ENCODE results near the gene TBC1D30. TPM values are rescaled to one million over a fixed set of nuclear protein-coding genes. Genes with fewer than 3 reads are reported as not detected.

TBC1D30 gene
- total and polyA plus RNA-seq, 2 donors from 2014 or later = 4.2 to 8.7 TPM

DNA sequence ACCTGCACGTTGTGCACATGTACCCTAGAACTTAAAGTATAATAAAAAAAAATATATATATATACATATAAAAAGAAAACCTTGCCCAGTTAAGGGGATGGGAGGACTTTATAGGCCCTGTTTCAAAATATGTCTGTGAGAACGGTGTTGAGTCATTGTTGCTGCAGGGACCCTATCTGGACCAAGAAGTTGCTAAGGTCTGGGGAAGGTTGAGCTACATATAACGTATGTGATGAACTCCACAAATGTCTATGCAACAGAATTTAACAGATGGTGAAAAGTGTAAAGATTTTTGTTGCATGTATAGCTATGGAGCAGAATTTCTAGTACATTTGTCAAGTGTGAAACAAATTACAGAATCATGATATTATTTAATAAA is 59.7 kb downstream of the TBC1D30 start:
- intact Hi-C loops (cut with DNase I) = no loop called here
- FAIRE-seq = no peak

DNA sequence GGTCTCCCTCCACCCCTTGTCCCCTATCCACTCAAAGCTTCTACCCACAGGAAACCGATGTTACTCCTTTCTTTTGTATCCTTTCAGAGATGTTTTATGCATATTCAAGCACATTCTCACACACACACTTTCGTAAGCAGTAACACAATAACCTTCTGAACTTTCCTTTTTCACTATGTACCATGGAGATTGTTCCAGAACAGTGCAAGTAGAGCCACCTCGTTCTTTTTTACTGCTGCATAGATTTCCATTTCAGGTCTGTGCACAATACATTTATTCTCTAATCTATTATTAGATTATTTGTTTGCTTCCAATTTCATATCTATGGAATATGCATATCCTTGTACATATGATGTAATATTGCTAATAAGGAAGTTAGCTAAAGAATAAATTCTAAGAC is 60.3 kb downstream of the TBC1D30 start:
- Histone ChIP-seq H3K4me1 (ENCODE audit: control insufficient read depth in 2 of 3, insufficient read depth in 2 of 3, low read depth in 1 of 3, low read length in 3 of 3) (no peaks in the 10 kb centered on the region), H3K27me3 (ENCODE audit: control insufficient read depth, insufficient read depth, low read length) (no peaks in the 10 kb centered on the region), H3K4me3 (ENCODE audit: low read length in 3 of 3) (no peak overlapping the region), H3K9me3 (ENCODE audit: control insufficient read depth in 2 of 3, insufficient read depth in 1 of 3, low read length in 3 of 3) (no peaks in the 10 kb centered on the region), H3K36me3 (ENCODE audit: control insufficient read depth in 2 of 3, insufficient read depth in 3 of 3, low read length in 3 of 3) (no peaks in the 10 kb centered on the region), H3K9ac (ENCODE audit: low read length in 3 of 3) (no peak overlapping the region), H3K27ac (ENCODE audit: low read depth in 2 of 2, low read length in 2 of 2) (no peak overlapping the region)
- DNase-seq = no peak
- FAIRE-seq = no peak
- TF ChIP-seq, protein P1, sequence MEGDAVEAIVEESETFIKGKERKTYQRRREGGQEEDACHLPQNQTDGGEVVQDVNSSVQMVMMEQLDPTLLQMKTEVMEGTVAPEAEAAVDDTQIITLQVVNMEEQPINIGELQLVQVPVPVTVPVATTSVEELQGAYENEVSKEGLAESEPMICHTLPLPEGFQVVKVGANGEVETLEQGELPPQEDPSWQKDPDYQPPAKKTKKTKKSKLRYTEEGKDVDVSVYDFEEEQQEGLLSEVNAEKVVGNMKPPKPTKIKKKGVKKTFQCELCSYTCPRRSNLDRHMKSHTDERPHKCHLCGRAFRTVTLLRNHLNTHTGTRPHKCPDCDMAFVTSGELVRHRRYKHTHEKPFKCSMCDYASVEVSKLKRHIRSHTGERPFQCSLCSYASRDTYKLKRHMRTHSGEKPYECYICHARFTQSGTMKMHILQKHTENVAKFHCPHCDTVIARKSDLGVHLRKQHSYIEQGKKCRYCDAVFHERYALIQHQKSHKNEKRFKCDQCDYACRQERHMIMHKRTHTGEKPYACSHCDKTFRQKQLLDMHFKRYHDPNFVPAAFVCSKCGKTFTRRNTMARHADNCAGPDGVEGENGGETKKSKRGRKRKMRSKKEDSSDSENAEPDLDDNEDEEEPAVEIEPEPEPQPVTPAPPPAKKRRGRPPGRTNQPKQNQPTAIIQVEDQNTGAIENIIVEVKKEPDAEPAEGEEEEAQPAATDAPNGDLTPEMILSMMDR (IDR thresholded peaks at IDR 0.05; ENCODE audit: borderline replicate concordance, extremely low read depth, insufficient read depth) = no peak
- intact Hi-C loops (cut with DNase I) = no loop called here

More for the DNA sequence above, 59.7 kb downstream of the TBC1D30 start:
- H3K36me3 ChIP-seq (ENCODE audit: control insufficient read depth in 2 of 3, insufficient read depth in 3 of 3, low read length in 3 of 3) = no peaks in the 10 kb centered on the region
- no peak overlapping the region for H3K9ac ChIP-seq (ENCODE audit: low read length in 3 of 3)
- no peak overlapping the region for H3K27ac ChIP-seq (ENCODE audit: low read depth in 2 of 2, low read length in 2 of 2)
- no peaks in the 10 kb centered on the region for H3K9me3 ChIP-seq (ENCODE audit: control insufficient read depth in 2 of 3, insufficient read depth in 1 of 3, low read length in 3 of 3)
- H3K27me3 ChIP-seq (ENCODE audit: control insufficient read depth, insufficient read depth, low read length) = no peaks in the 10 kb centered on the region
- no peaks in the 10 kb centered on the region for H3K4me1 ChIP-seq (ENCODE audit: control insufficient read depth in 2 of 3, insufficient read depth in 2 of 3, low read depth in 1 of 3, low read length in 3 of 3)
- no peak overlapping the region for H3K4me3 ChIP-seq (ENCODE audit: low read length in 3 of 3)
- no peak for DNase-seq
- TF ChIP-seq, protein P1 (IDR thresholded peaks at IDR 0.05; ENCODE audit: borderline replicate concordance, extremely low read depth, insufficient read depth) = no peak

DNA sequence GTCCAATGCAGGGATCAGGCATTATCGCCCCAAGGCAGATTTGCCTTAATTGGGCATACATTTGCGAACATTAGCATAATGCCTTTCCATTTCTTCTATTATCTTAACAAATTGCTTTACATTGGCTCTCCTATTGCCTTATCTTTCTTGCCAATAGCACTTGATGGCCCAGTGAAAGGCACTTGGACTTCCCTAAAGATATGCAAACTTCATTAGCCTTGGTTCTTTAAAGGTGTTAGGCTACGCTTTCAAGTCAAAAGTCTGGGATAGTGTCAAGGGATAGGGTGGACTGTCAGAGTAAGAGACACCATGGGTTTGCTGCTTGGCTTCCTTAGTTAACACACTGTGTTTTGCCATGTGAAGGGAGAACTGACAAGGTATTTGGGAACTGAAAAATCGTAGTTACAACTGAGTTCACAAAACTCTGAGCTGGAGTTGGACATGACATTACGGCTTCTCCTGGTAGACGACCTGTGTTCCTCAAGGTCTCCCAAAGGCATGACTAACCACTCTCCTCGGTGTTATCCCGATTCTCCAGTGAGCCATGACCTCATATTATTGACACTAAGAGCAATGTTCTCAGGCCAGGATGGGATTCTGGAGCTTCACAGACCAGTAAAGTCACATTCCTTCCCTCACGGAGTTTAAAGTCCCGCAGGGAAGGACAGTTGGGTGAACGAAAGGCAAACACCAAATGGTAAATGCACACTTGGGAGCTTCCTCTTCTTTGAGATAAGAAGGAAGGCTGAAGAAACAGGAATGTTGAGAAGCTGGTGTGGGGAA is 65.2 kb downstream of the TBC1D30 start:
- Histone ChIP-seq H3K9me3 (ENCODE audit: control insufficient read depth in 2 of 3, insufficient read depth in 1 of 3, low read length in 3 of 3) (no peaks in the 10 kb centered on the region), H3K36me3 (ENCODE audit: control insufficient read depth in 2 of 3, insufficient read depth in 3 of 3, low read length in 3 of 3) (no peaks in the 10 kb centered on the region), H3K9ac (ENCODE audit: low read length in 3 of 3) (no peak overlapping the region), H3K27ac (ENCODE audit: low read depth in 2 of 2, low read length in 2 of 2) (no peak overlapping the region), H3K4me1 (ENCODE audit: control insufficient read depth in 2 of 3, insufficient read depth in 2 of 3, low read depth in 1 of 3, low read length in 3 of 3) (no peaks in the 10 kb centered on the region), H3K4me3 (ENCODE audit: low read length in 3 of 3) (no peak overlapping the region), H3K27me3 (ENCODE audit: control insufficient read depth, insufficient read depth, low read length) (no peaks in the 10 kb centered on the region)
- intact Hi-C loops (cut with DNase I) = no loop called here
- TF ChIP-seq, protein P1 (IDR thresholded peaks at IDR 0.05; ENCODE audit: borderline replicate concordance, extremely low read depth, insufficient read depth) = no peak
- DNase-seq (no peak), FAIRE-seq (no peak)
